Measurements from ENCODE around the gene RNGTT. TPM values are rescaled to one million over a fixed set of nuclear protein-coding genes. Genes with fewer than 3 reads are reported as not detected.

The RNGTT gene
- polyA plus RNA-seq, 1 donor, result 9.6 TPM

GRCh38 chr6:88563277-88563625 lies 400.2 kb downstream of the RNGTT start:
- DNase-seq, result no peak
- WGBS (ENCODE audit: insufficient coverage, low lambda C conversion rate), result no CpG with 5 or more reads among the region's 8 CpGs
- Histone ChIP-seq H3K4me1 (ENCODE audit: control insufficient read depth, insufficient read depth, low read length) (no peaks in the 10 kb centered on the region), H3K36me3 (ENCODE audit: control insufficient read depth, insufficient read depth, low read length) (no peaks in the 10 kb centered on the region), H3K27ac (ENCODE audit: low read length) (no peak overlapping the region), H3K4me3 (ENCODE audit: low read length) (no peak overlapping the region), H3K9me3 (ENCODE audit: control insufficient read depth, low read depth, low read length) (no peaks in the 10 kb centered on the region), H3K27me3 (ENCODE audit: control insufficient read depth, insufficient read depth, low read length) (no peaks in the 10 kb centered on the region)

DNA sequence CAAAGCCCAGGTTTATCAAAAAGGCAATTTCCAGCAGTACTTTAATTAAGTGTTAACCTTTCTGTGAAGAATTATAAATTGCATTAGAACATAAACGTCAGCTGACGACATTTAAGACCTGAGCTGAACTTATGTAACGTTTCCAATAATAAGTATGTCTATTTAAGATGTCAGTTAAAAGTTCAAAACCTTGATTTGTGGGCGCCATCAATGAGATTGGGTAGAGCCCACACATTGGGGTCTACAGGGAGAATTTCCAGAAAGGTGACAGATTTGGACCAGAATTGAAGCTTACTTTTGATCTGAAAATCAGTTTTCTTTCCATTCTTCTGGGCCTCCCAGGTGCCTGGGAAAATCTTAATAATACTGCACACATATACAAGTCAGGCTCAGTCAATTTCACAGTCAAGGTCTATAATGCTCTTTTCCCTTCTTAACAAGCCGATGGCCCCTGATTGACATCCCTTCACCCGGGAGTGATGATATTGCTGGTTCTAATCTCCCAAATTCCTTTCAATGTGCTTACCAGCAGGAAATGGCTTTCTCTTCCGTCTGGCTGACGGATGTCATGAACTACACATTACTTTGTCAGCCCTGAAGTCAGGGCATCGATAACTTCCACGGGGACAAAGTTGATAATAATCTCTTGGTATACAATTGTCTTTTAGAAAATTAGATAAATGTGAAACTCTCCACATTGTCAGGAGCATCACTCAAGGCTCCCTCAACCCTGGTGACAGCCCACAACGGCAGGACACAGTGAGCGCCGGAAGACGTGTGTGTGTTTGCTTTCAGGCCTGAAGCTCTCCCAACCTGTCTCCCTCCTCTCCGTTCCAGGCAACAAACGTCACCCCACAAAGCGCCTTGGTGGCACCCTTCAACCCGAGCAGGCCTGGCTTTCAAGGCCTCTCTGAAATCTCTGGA lies 400.8 kb downstream of the RNGTT start:
- Histone ChIP-seq H3K4me3 (ENCODE audit: low read length) (no peak overlapping the region), H3K27me3 (ENCODE audit: control insufficient read depth, insufficient read depth, low read length) (no peaks in the 10 kb centered on the region), H3K27ac (ENCODE audit: low read length) (no peak overlapping the region), H3K9me3 (ENCODE audit: control insufficient read depth, low read depth, low read length) (no peaks in the 10 kb centered on the region), H3K36me3 (ENCODE audit: control insufficient read depth, insufficient read depth, low read length) (no peaks in the 10 kb centered on the region), H3K4me1 (ENCODE audit: control insufficient read depth, insufficient read depth, low read length) (no peaks in the 10 kb centered on the region)
- WGBS (ENCODE audit: insufficient coverage, low lambda C conversion rate), result no CpG with 5 or more reads among the region's 18 CpGs
- DNase-seq, result no peak

GRCh38 chr6:88561954-88562315 lies 401.5 kb downstream of the RNGTT start:
- WGBS (ENCODE audit: insufficient coverage, low lambda C conversion rate), result 78% methylated on average over 1 of the region's 1 CpG
- no peak for DNase-seq

DNA sequence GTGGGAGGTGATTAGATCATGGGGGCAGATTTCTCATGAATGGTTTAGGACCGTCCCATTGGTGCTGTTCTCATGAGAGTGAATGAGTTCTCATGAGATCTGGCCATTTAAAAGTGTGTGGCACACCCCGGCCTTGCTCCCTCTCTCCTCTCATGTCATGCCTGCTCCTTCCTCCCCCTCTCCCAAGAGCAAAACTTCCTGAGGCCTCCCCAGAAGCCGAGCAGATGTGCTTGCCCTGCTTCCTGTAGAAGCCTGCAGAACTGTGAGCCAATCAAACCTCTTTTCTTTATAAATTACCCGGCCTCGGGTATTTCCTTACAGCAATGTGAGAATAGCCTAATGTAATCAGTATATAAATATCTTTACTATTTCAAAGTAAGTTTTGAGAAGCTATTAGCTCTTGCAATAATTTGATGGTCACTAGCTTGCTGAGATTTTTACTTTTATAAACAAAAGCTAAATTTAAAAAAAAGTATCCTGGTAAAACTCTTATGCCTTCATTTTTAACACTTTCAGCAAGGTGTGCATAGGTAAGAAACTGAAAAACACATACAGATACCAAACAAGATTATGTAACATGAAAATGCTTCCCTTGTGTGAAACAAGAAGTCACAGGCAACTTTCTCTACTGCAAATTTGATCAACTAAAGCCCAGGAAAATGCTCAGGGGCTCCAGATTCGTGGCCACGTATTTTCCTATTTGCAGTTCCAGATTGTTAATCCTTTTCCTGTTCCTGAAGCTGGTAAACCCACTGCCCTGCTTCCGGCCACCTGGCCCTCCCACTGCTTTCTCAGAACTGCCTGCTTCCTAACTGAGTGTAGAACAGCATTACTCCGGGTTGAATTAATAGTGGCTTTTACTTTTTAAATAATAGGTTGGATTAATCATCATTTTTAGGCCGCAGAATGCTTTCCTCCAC lies 402.1 kb downstream of the RNGTT start:
- no peak for DNase-seq
- peaks cover 2% of the 10 kb centered on the region for H3K9me3 ChIP-seq (ENCODE audit: control insufficient read depth, low read depth, low read length)
- no peaks in the 10 kb centered on the region for H3K4me1 ChIP-seq (ENCODE audit: control insufficient read depth, insufficient read depth, low read length)
- no peak overlapping the region for H3K4me3 ChIP-seq (ENCODE audit: low read length)
- H3K36me3 ChIP-seq (ENCODE audit: control insufficient read depth, insufficient read depth, low read length), result no peaks in the 10 kb centered on the region
- no peak overlapping the region for H3K27ac ChIP-seq (ENCODE audit: low read length)
- H3K27me3 ChIP-seq (ENCODE audit: control insufficient read depth, insufficient read depth, low read length), result no peaks in the 10 kb centered on the region
- 75% methylated on average over 5 of the region's 10 CpGs for WGBS (ENCODE audit: insufficient coverage, low lambda C conversion rate)

More at GRCh38 chr6:88561954-88562315, 401.5 kb downstream of the RNGTT start:
- no peaks in the 10 kb centered on the region for H3K4me1 ChIP-seq (ENCODE audit: control insufficient read depth, insufficient read depth, low read length)
- H3K27me3 ChIP-seq (ENCODE audit: control insufficient read depth, insufficient read depth, low read length), result no peaks in the 10 kb centered on the region
- no peaks in the 10 kb centered on the region for H3K9me3 ChIP-seq (ENCODE audit: control insufficient read depth, low read depth, low read length)
- no peak overlapping the region for H3K4me3 ChIP-seq (ENCODE audit: low read length)
- H3K36me3 ChIP-seq (ENCODE audit: control insufficient read depth, insufficient read depth, low read length), result no peaks in the 10 kb centered on the region
- no peak overlapping the region for H3K27ac ChIP-seq (ENCODE audit: low read length)

Other genes starting within 250 kb of the RNGTT start
- 86.4 TPM for gene PNRC1, start 117.1 kb upstream of the RNGTT start, polyA plus RNA-seq
- gene SRSF12, start 154.5 kb upstream of the RNGTT start, polyA plus RNA-seq, result 2.6 TPM
- 28.1 TPM for gene PM20D2, start 182.4 kb upstream of the RNGTT start, polyA plus RNA-seq